ENCODE measurements around the gene FOXP1. TPM values are rescaled to one million over a fixed set of nuclear protein-coding genes. Genes with fewer than 3 reads are reported as not detected.

The FOXP1 gene
- 100 to 1,000 TPM; 181 to 225 (median 205) TPM for total RNA-seq

DNA sequence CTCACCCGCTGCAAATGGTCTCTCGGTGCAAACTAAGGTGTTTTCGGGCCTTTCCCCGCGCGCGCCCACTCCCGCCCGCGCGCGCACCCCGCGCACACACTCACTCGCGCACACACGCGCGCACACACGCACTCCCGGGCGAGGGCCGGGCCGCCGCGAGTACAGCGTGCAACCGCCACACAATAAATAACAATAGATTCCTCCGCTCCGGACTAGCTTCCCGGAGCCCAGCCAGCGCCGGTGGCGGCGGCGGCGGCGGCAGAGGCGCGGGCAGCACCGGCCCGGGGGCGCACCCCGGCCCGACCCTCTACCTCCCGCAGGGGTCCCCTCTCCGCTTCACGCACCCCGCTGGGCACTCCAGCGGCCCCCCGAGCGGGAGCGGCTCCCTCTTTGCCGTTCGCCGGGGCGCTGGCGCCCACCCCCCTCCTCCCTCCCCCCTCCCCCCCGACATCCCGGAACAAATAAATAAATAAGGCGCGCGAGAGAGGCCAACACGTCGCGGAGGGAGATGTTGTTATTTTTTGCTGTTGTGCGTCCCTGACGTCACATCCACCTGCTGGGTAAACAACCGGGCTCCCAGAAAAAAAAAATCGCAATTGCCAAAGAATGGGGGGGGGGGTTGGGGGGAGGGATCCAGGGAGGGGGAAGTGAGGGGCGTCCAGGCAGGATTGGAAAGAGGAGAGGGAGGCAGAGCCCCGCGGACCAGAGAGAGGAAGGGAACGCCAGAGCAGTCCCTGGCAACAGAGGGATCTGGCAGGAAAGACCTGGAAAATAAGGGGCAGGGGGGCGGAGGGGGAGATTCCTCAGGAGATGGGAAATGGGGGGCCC, at the start of gene FOXP1:
TSS of gene FOXP1 (minus strand) at position 163 of the 828 bp plus-strand sequence. CDS start 385,347 bp downstream, outside the sequence.
- peak; percentile 52 to 83 for TF ChIP-seq POLR2AphosphoS5 (IDR thresholded peaks at IDR 0.05)
- TF ChIP-seq EP300 (IDR thresholded peaks at IDR 0.05), result no peak
- TF ChIP-seq CTCF (IDR thresholded peaks at IDR 0.05), result no peak
- peak; percentile 15 for TF ChIP-seq POLR2A (IDR thresholded peaks at IDR 0.05; ENCODE audit: low read depth)
- under 1% methylated on average over 38 of the region's 75 CpGs for WGBS
- peak within 1 kb of the TSS; percentile 96 to 100 (median 98) for H3K27ac ChIP-seq (replicated peaks in 1 of 4)
- DNase-seq (ENCODE audit: extremely low spot score), result peak; percentile 92
- H3K27me3 ChIP-seq, result no peaks in the 10 kb centered on the region
- H3K36me3 ChIP-seq, result no peaks in the 10 kb centered on the region
- intact Hi-C loops (cut with DNase I), result loop anchor here (5.0 to 10.0 kb wide), 7 partner anchors 149 to 869 kb away; no protein-coding TSS in a partner anchor
- no peaks in the 10 kb centered on the region for H3K9me3 ChIP-seq
- peak within 1 kb of the TSS; percentile 86 to 98 (median 90) for H3K4me3 ChIP-seq
- H3K4me1 ChIP-seq, result peaks cover 5 to 48% (median 37%) of the 10 kb centered on the region in 4 donors

DNA sequence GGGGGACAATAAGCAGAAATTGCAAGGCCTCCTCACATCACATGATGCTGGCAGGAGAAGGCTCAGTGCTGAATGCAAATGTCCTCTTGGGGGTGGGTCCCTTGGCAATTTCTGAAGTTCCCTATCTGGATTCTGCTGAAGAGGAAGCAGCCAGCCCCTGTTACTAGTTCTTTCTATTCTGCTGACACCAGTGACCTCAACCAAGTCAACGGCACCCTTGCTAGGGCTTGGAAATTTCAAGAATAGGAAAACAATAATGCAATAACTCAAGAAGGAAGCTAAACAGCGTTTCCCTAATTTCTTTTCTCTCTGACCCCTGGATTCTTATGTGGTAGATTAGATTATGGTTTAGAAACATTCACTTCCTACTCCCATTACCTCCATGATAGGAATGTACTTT, 46.2 kb upstream of the FOXP1 start:
- intact Hi-C loops (cut with DNase I), result no loop called here

DNA sequence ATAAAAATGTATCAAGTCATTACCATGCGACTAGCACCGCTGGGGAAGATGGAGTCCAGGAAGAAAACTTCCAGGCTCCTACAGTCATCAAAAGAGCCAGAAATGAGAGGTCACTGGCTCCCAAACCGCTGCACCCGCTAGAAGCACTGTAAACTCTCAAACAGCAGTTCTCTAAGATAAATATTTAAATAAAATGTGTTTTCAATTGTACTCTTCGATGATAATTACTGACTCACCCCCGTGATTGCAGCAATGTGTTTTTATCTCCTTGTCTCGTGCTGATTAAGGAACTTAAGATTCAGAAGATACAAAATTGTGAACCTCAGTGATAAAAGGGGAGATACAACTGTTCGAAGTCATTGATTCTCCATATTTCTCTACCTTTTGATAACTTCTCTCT, 45.8 kb upstream of the FOXP1 start:
- Histone ChIP-seq H3K36me3 (no peaks in the 10 kb centered on the region), H3K9me3 (no peaks in the 10 kb centered on the region), H3K27me3 (no peaks in the 10 kb centered on the region), H3K27ac (replicated peaks in 1 of 4) (peak overlapping the region in 2 of 4 donors; percentile 3 to 19), H3K4me3 (no peak overlapping the region), H3K4me1 (peaks cover 0 to 11% (median 10%) of the 10 kb centered on the region in 4 donors)
- TF ChIP-seq EP300 (IDR thresholded peaks at IDR 0.05) (no peak), POLR2A (IDR thresholded peaks at IDR 0.05; ENCODE audit: low read depth) (no peak), POLR2AphosphoS5 (IDR thresholded peaks at IDR 0.05) (no peak), CTCF (IDR thresholded peaks at IDR 0.05) (no peak)
- no peak for DNase-seq (ENCODE audit: extremely low spot score)
- intact Hi-C loops (cut with DNase I), result no loop called here
- WGBS, result 38% methylated on average over 8 of the region's 8 CpGs

More for the DNA sequence above, 46.2 kb upstream of the FOXP1 start:
- TF ChIP-seq CTCF (IDR thresholded peaks at IDR 0.05) (no peak), POLR2A (IDR thresholded peaks at IDR 0.05; ENCODE audit: low read depth) (no peak), POLR2AphosphoS5 (IDR thresholded peaks at IDR 0.05) (no peak), EP300 (IDR thresholded peaks at IDR 0.05) (no peak)
- DNase-seq (ENCODE audit: extremely low spot score), result no peak
- Histone ChIP-seq H3K4me3 (no peak overlapping the region), H3K36me3 (no peaks in the 10 kb centered on the region), H3K27me3 (no peaks in the 10 kb centered on the region), H3K4me1 (peaks cover 0 to 11% (median 10%) of the 10 kb centered on the region in 4 donors), H3K9me3 (no peaks in the 10 kb centered on the region), H3K27ac (replicated peaks in 1 of 4) (peak overlapping the region in 1 of 4 donors; percentile 19)
- whole genome bisulfite sequencing, result 64% methylated on average over 2 of the region's 2 CpGs

- Histone ChIP-seq H3K36me3 (no peaks in the 10 kb centered on the region), H3K27me3 (no peaks in the 10 kb centered on the region), H3K4me1 (peaks cover 0 to 11% (median 10%) of the 10 kb centered on the region in 4 donors), H3K27ac (replicated peaks in 1 of 4) (peak overlapping the region in 1 of 4 donors; percentile 19), H3K4me3 (no peak overlapping the region), H3K9me3 (no peaks in the 10 kb centered on the region)
- DNase-seq (ENCODE audit: extremely low spot score), result no peak
- no peak for TF ChIP-seq POLR2A (IDR thresholded peaks at IDR 0.05; ENCODE audit: low read depth)
- TF ChIP-seq EP300 (IDR thresholded peaks at IDR 0.05), result no peak
- no peak for TF ChIP-seq CTCF (IDR thresholded peaks at IDR 0.05)
- no peak for TF ChIP-seq POLR2AphosphoS5 (IDR thresholded peaks at IDR 0.05)
- 67% methylated on average over 6 of the region's 6 CpGs for WGBS
- intact Hi-C loops (cut with DNase I), result no loop called here
Measured at GRCh38 chr3:71628522-71628921, 45.0 kb upstream of the FOXP1 start.

All from esophagus muscularis mucosa (tissue), 4 donors.